ENCODE data around the gene VOPP1.

DNA sequence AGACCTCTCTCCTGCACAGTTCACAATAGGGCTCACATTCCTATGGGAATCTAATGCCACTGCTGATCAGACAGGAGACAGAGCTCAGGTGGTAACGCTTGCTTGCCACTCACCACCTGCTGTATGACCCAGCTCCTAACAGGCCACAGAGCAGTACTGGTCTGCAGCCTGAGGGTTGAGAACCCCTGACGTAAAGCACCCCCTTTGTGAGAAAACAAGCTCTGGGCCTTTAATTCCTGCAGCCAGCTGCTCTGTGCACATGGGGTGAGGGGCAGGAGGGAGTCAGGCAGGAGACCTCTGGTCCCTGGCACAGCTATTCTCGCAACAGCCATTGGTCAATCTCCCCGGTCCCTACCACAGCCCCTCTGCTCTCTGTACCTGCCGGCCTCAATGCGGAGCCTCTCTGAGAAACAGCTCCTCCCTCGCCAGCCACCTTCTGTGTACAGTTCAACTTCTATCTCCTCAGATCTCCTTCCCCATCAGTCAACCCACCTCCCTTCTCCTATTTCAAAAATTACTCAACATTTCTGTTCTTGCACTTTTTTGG lies 105.2 kb downstream of the VOPP1 start:
- TF ChIP-seq CTCF (IDR thresholded peaks at IDR 0.05): no peak
- TF ChIP-seq POLR2A (IDR thresholded peaks at IDR 0.05): no peak
